IPS-18a (cell line): Measurements from ENCODE around the gene NPC1L1.
A peak's percentile ranks its signal among the peaks of the same experiment; 100 is the strongest.
"Not testable (repeated sequence)": the region's sequence is repeated elsewhere in the genome, so short reads cannot be mapped to it uniquely, and the experiment has no call there.

Source experiments
- H3K27ac ChIP-seq: one replicate; pipeline ENCODE4 v1.5.1; 2013; ENCODE audit warnings: low read length
- H3K27me3 ChIP-seq: one replicate; pipeline ENCODE4 v1.6.1; 2013; ENCODE audit warnings: mild to moderate bottlenecking, low read length; ENCODE audit not compliant: control insufficient read depth, insufficient read depth
- H3K36me3 ChIP-seq: one replicate; pipeline ENCODE4 v1.6.1; 2013; ENCODE audit warnings: low read depth, low read length; ENCODE audit not compliant: control insufficient read depth
- H3K4me1 ChIP-seq: one replicate; pipeline ENCODE4 v1.6.1; 2013; ENCODE audit warnings: low read depth, low read length; ENCODE audit not compliant: control insufficient read depth
- H3K4me3 ChIP-seq: one replicate; pipeline ENCODE4 v1.5.1; 2013; ENCODE audit warnings: low read length
- H3K9ac ChIP-seq: one replicate; pipeline ENCODE4 v1.6.1; 2013; ENCODE audit warnings: mild to moderate bottlenecking, low read length, moderate library complexity
- H3K9me3 ChIP-seq: one replicate; pipeline ENCODE4 v1.6.1; 2013; ENCODE audit warnings: low read depth, low read length; ENCODE audit not compliant: control insufficient read depth

The NPC1L1 gene

DNA sequence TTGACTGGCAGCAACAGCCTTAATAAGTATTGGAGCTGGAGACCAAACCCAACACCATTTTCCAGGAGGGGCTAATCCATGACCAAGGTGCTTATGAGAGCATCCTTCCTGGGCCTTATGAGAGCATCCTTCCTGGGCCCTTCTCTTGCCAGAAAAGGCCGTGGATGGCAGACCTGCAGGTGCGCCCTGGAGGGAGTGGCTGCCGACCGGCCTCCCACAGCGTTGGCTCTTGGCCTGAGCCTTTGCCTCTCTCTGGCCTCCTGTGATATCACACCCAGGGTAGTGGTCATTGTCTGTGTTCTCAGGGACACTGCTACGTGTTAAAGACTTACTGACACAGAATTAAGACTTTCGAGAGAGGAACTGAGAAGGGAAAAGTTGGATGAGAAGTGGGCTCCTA, 28.4 kb downstream of the NPC1L1 start:
- Histone ChIP-seq H3K9me3 (no peaks in the 10 kb centered on the region), H3K9ac (no peak overlapping the region), H3K36me3 (no peaks in the 10 kb centered on the region), H3K27ac (no peak overlapping the region), H3K27me3 (no peaks in the 10 kb centered on the region), H3K4me1 (no peaks in the 10 kb centered on the region), H3K4me3 (no peak overlapping the region)

DNA sequence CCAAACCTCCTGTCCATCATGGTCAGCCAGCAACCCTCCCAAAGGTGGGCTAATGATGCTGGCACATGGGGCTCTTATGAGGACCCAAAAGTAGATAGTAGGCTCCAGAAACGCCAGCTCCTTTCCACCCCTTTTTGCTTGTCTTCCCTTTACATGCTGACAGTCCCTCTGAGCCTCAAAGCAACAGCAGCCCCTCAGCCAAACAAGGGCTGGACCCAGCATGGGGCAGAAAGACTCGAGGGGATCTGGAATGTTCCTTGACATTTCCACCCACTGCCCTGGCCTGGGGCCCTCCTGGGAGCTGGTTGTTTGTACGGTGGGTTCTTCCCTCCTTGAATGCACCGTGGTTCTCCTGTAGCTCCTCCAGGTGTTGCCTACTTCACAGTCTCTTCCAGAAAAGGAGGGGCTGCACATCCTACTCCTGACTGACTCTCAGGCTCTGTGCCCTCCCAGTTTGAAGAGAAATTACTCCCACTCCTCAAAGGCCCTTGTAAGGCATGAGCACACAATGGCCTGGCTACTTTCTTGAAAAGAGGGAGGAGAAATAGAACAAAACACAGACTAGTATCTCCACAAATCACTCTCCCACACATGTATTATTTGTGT, 29.2 kb downstream of the NPC1L1 start:
- no peaks in the 10 kb centered on the region for H3K27me3 ChIP-seq
- H3K9me3 ChIP-seq = no peaks in the 10 kb centered on the region
- H3K36me3 ChIP-seq = no peaks in the 10 kb centered on the region
- no peak overlapping the region for H3K4me3 ChIP-seq
- no peak overlapping the region for H3K27ac ChIP-seq
- H3K9ac ChIP-seq = no peak overlapping the region
- no peaks in the 10 kb centered on the region for H3K4me1 ChIP-seq

DNA sequence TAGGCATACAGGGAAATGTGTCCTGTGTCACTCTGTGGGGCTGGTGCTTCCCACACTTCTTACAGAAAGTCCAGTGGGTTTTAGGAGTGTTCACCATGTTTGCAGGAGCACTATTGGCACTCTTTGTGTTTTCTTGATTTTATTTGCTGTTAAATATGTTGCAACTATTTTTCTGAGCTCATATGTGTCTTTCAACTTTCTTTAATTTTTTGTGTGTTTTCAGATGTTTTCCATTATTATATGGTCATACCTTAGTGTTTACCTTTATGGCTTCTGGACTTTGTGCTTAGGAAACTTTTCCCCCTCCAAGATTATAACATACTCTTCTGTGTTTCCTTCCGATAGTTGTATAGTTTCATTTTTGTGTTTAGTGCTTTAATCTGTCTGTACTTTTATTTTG, 29.9 kb downstream of the NPC1L1 start:
- H3K4me3 ChIP-seq = no peak overlapping the region
- H3K9ac ChIP-seq = no peak overlapping the region
- H3K27ac ChIP-seq = no peak overlapping the region
- no peaks in the 10 kb centered on the region for H3K4me1 ChIP-seq
- H3K36me3 ChIP-seq = no peaks in the 10 kb centered on the region
- H3K27me3 ChIP-seq = no peaks in the 10 kb centered on the region
- H3K9me3 ChIP-seq = no peaks in the 10 kb centered on the region

DNA sequence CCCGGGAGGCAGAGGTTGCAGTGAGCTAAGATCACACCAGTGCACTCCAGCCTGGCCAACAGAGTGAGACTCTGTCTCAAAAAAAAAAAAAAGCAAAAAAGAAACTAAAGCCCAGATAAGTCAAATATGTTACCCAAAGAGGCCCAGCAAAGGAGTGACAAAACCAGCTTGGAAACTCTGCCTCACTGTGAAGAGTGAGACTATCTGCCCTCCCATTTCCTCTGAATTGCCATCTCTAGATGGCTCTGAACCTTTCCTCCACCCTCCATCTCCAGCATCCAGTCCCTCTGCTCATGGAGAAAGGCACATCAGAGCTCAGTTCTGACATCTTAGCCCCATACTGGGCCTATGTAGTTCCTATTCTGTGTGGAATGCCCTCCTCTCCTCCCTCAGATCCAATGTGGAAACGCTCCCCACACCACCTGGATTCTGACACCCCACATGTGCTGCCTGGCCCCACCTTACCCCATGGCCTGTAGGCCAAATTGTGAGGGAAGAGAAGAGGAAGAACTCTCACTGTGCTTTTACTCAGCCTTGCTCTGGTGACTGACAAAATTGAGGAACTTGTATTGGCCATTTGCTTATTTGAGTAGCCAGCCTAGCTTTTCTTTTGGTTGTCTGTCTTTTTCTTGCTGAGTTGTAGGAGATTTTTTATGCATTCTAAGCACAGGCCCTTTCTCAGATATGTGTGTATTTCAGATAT, 32.7 kb downstream of the NPC1L1 start:
- Histone ChIP-seq H3K27me3 (no peaks in the 10 kb centered on the region), H3K9me3 (no peaks in the 10 kb centered on the region), H3K9ac (no peak overlapping the region), H3K27ac (no peak overlapping the region), H3K4me3 (no peak overlapping the region), H3K4me1 (no peaks in the 10 kb centered on the region), H3K36me3 (no peaks in the 10 kb centered on the region)

DNA sequence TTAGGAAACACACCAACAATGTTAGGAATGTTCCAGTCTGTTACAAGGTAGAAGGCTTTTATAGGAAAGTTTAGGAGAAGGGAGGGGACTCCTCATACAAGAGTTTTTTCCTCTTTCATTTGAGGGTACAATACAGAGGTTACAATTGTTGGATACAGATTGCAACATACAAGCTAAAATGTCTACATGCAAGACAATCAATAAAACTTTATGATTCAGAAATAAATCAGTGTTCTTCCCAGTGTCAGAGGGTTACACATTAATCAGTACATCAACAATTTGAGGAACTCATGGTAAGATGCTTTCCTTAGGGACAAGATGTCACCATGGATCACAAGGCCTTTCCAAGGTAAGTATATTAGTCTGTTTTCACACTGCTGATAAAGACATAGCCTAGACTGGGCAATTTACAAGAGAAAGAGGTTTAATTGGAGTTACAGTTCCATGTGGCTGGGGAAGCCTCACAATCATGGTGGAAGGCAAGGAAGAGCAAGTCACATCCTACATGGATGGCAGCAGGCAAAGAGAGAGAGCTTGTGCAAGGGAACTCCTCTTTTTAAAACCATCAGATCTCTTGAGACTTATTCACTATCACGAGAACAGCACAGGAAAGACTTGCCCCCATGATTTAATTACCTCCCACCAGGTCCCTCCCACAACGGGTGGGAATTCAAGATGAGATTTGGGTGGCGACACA, 34.4 kb downstream of the NPC1L1 start:
- not testable (repeated sequence) for H3K27ac ChIP-seq, H3K9ac ChIP-seq, H3K27me3 ChIP-seq, H3K4me1 ChIP-seq, H3K9me3 ChIP-seq, H3K36me3 ChIP-seq, H3K4me3 ChIP-seq

DNA sequence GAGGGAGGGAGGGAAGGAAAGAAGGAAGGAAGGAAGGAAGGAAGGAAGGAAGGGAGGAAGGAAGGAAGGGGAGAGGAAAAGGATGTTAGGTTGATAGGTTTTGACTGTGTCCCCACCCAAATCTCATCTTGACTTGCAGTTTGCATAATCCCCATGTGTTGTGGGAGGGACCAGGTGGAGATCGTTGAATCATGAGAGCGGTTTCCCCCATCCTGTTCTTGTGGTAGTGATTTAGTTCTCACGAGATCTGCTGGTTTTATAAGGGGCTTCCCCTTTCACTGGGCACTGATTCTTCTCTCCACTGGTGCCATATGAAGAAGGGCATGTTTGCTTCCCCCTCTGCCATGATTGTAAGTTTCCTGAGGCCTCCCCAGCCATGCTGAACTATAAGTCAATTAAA, 35.5 kb downstream of the NPC1L1 start:
- Histone ChIP-seq H3K9me3 (no peaks in the 10 kb centered on the region), H3K4me1 (no peaks in the 10 kb centered on the region), H3K4me3 (no peak overlapping the region), H3K27me3 (peaks cover 4% of the 10 kb centered on the region), H3K9ac (no peak overlapping the region), H3K27ac (no peak overlapping the region), H3K36me3 (no peaks in the 10 kb centered on the region)

DNA sequence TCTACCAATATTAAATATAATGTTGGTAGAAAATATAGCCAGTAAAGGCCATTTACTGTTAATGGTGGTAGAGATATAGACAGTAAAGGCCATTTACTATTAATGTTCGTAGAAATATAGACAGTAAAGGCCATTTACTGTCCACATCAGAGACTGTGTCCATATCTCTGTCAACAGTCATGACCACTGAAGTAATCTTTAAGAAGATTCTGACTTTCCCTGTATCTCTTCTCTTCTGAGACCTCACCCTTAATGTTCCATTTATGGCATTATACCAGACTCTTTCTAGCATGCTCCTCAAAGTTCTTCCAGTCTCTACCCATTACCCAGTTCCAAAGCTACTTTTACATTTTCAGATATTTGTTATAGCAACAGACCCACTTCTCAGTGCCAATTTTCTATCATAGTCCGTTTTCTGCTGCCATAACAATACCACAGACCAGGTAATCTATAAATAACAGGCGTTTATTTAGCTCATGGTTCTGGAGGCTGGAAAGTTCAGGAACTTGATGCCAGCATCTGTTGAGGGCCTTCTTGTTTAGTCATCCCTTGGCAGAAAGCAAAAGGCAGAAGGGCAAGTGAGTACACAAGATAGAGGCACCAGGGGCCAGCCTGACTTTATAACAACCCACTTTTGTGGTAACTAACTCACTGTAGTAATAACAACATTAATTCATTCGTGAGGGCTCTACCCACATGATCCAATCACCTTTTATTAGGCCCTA, 42.7 kb downstream of the NPC1L1 start:
- Histone ChIP-seq H3K36me3 (no peaks in the 10 kb centered on the region), H3K9me3 (no peaks in the 10 kb centered on the region), H3K4me3 (no peak overlapping the region)

DNA sequence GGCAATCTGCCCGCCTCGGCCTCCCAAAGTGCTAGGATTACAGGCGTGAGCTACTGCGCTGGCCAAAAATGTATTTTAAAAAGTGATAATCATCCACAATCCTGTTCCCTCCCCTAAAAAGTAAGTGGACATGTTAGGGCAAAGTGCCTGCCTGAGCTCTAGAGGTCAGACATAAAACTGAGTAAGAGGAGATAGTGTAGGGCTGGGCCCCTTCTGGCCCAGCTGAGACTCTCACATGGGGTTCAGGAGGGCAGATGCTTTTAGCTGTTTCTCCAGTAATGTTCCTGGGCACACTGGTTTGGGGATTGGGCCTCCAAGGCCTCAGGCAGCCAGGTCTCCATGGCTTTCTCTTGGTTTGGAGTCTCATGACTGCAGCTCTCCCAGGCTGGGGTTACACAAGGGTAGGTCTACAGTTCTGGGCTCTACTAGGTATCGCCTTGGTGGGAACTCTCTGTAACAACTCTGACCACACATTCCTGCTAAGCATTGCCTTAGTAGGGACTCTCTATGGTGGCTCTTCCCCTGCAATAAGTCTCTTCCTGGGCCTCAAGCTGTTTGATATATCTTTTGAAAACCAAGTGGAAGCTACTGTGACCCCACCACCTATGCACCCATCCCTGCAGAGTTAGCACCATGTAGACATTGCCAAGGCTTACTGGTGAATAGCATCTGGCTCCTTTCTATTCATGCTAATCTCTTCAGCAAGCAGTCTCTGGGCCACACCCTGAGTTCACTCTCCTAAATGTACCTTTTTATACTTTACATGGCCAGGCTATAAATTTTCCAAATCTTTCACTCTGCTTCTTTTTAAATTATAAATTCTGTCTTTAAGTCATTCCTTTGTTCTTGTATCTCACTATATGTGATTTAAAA, 43.7 kb downstream of the NPC1L1 start:
- peaks cover 2% of the 10 kb centered on the region for H3K27me3 ChIP-seq
- H3K36me3 ChIP-seq = no peaks in the 10 kb centered on the region
- no peak overlapping the region for H3K4me3 ChIP-seq
- no peak overlapping the region for H3K27ac ChIP-seq
- H3K9ac ChIP-seq = no peak overlapping the region
- no peaks in the 10 kb centered on the region for H3K4me1 ChIP-seq
- no peaks in the 10 kb centered on the region for H3K9me3 ChIP-seq

More for the DNA sequence above, 42.7 kb downstream of the NPC1L1 start:
- Histone ChIP-seq H3K9ac (no peak overlapping the region), H3K27me3 (peaks cover 4% of the 10 kb centered on the region), H3K27ac (no peak overlapping the region), H3K4me1 (no peaks in the 10 kb centered on the region)

DNA sequence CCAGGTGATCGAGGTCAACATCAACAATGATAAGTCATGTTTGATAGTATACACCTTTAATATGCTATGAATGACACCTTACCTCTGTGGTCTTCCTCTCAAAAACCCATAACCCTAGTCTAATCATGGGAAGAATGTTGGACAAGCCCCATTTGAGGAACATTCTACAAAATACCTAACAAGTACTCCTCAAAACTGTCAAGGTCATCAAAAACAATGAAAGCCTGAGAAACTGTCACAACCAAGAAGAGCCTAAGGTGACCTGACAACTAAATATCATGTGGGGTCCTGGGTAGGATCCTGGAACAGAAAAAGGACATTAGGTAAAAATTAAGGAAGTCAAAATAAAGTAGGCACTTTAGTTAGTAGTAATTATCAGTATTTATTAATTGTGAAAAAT, 44.7 kb downstream of the NPC1L1 start:
- peaks cover under 1% of the 10 kb centered on the region for H3K4me1 ChIP-seq
- no peak overlapping the region for H3K27ac ChIP-seq
- no peak overlapping the region for H3K9ac ChIP-seq
- H3K4me3 ChIP-seq = no peak overlapping the region
- H3K27me3 ChIP-seq = no peaks in the 10 kb centered on the region
- H3K9me3 ChIP-seq = no peaks in the 10 kb centered on the region
- H3K36me3 ChIP-seq = no peaks in the 10 kb centered on the region

DNA sequence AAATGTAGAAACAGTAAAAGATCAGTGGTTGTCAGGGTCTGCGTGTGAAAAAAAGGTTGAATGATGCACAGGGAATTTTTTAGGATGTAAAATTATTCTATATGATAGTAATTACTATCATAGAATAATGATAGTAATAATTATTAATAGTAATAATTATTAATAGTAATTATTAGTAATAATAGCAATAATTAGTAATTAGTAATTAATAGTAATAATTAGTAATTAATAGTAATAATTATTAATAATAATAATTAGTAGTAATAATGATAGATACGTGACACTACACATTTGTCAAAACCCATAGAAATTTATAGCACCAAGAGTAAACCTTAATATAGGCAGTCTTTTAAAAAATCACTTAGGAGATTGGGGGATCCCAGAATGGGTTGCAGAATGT, 46.2 kb downstream of the NPC1L1 start:
- no peaks in the 10 kb centered on the region for H3K9me3 ChIP-seq
- no peak overlapping the region for H3K4me3 ChIP-seq
- H3K27me3 ChIP-seq = no peaks in the 10 kb centered on the region
- H3K27ac ChIP-seq = no peak overlapping the region
- no peaks in the 10 kb centered on the region for H3K36me3 ChIP-seq
- no peak overlapping the region for H3K9ac ChIP-seq
- peaks cover 5% of the 10 kb centered on the region for H3K4me1 ChIP-seq

DNA sequence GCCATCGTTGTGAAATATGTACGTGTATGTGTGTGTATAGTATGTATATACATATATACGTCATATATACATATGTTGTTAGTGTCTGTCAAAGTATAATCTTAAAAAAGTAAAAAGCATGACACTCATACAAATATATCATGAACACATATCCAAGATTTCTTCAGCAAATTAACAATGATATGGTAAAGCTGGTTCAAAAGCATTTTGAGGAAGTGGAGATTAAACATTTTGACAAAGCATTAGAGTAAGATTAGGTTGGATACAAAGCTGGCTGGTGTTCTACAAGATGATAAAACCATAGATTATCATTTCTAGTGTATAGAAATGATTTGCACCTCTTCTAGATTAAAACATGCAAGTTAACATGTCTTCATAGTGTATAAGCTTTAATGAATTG, 49.9 kb downstream of the NPC1L1 start:
- peak overlapping the region; percentile 94 for H3K27ac ChIP-seq
- peaks cover 11% of the 10 kb centered on the region for H3K4me1 ChIP-seq
- no peaks in the 10 kb centered on the region for H3K9me3 ChIP-seq
- no peaks in the 10 kb centered on the region for H3K36me3 ChIP-seq
- H3K27me3 ChIP-seq = no peaks in the 10 kb centered on the region
- peak overlapping the region; percentile 97 for H3K4me3 ChIP-seq
- peak overlapping the region; percentile 84 for H3K9ac ChIP-seq
